ENCODE measurements around the gene PIK3R5. TPM values are rescaled to one million over a fixed set of nuclear protein-coding genes. Genes with fewer than 3 reads are reported as not detected.

PIK3R5 gene
- total RNA-seq, 1 donor from 2014 or later = 34.2 TPM

DNA sequence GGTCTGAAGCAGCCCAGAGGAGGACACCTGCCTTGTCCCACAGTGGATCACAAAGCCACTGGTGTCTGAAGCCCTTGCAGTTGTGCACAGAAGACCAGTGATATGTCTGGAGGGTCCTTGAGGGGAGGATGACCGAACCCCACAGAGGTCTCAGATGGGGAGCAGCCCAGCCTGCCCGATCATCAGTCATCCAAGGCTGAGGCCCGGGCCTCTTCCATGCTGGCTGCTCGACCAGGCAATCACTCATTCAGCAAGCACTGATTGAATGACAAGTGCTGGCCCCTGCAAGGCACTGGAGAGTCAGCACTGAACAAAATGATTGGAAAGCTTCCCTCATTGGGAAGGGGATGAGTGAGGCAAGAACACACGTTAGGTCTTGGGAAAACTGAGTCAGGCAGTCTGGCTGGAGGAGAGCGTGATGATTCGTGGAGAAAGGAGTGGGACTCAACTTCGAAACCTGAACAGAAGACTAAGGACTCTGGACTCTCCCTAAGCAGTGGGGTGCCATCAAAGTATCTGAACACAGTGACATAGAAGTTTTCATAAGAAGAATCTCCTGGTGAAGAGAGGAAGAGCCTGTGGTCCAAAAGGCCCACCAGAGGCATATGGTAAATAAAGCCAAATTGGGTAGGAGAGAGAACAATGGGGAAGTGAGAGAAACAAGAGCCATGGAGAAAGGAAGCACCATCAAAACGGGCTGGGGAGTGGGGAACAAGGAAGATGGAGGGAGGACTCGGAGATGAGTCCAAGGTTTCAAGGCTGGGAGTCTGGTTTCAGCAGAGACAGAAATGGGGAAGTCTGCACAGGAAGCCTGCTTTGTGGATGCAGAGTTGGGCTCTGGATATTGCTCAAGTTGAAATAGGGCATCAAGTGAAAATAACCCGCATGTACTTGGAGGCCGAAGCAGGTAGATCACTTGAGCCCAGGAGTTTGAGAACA, 10.2 kb downstream of the PIK3R5 start:
- no peak for TF ChIP-seq CTCF (IDR thresholded peaks at IDR 0.05)
- peaks cover 45% of the 10 kb centered on the region for H3K36me3 Mint-ChIP-seq (ENCODE audit: low read depth)
- peak overlapping the region; percentile 86 for H3K27ac Mint-ChIP-seq
- no peaks in the 10 kb centered on the region for H3K27me3 Mint-ChIP-seq
- ChIA-PET CTCF (interaction anchor here (0.6 to 1.5 kb wide), 3 partner anchors 10 to 824 kb away, joined by 3 to 9 read pairs (median 4); partner anchors contain the start of gene PIK3R5), POLR2A (interaction anchor here (0.5 to 5.3 kb wide), 10 partner anchors 9 to 1179 kb away, joined by 3 to 83 read pairs (median 8); partner anchors contain the start of gene PIK3R5)
- DNase-seq (no peak), ATAC-seq (ENCODE audit: low read depth) (no peak)
- intact Hi-C loops (cut with micrococcal nuclease) = no loop called here
- peaks cover 98% of the 10 kb centered on the region for H3K4me1 Mint-ChIP-seq
- H3K9me3 Mint-ChIP-seq = no peaks in the 10 kb centered on the region
- H3K4me3 Mint-ChIP-seq = peak overlapping the region; percentile 29

GRCh38 chr17:8954339-8954738, 11.2 kb downstream of the PIK3R5 start:
- TF ChIP-seq CTCF (IDR thresholded peaks at IDR 0.05) = no peak
- H3K27ac Mint-ChIP-seq = peak overlapping the region; percentile 86
- DNase-seq (peak; percentile 48), ATAC-seq (ENCODE audit: low read depth) (peak; percentile 99)
- intact Hi-C loops (cut with micrococcal nuclease) = loop anchor here (1.0 to 5.0 kb wide), 3 partner anchors 11 to 37 kb away; partner anchors contain the start of gene PIK3R5
- peak overlapping the region; percentile 70 for H3K4me3 Mint-ChIP-seq
- ChIA-PET CTCF (interaction anchor here (0.8 to 1.5 kb wide), 3 partner anchors 11 to 44 kb away, joined by 3 to 9 read pairs (median 4); partner anchors contain the start of gene PIK3R5), POLR2A (interaction anchor here (0.5 to 5.3 kb wide), 12 partner anchors 10 to 1178 kb away, joined by 3 to 83 read pairs (median 3); partner anchors contain the start of gene PIK3R5)
- H3K9me3 Mint-ChIP-seq = no peaks in the 10 kb centered on the region
- H3K36me3 Mint-ChIP-seq (ENCODE audit: low read depth) = peaks cover 37% of the 10 kb centered on the region
- H3K27me3 Mint-ChIP-seq = no peaks in the 10 kb centered on the region
- peaks cover 92% of the 10 kb centered on the region for H3K4me1 Mint-ChIP-seq

- ATAC-seq (ENCODE audit: low read depth) = no peak
- POLR2A ChIA-PET = interaction anchor here (1.4 to 5.3 kb wide), 6 partner anchors 11 to 53 kb away, joined by 4 to 83 read pairs (median 8); partner anchors contain the start of gene PIK3R5
- no peak for TF ChIP-seq CTCF (IDR thresholded peaks at IDR 0.05)
- Mint-ChIP-seq H3K36me3 (ENCODE audit: low read depth) (peaks cover 27% of the 10 kb centered on the region), H3K27ac (peak overlapping the region; percentile 64), H3K4me3 (peak overlapping the region; percentile 39), H3K9me3 (no peaks in the 10 kb centered on the region), H3K27me3 (no peaks in the 10 kb centered on the region), H3K4me1 (peaks cover 92% of the 10 kb centered on the region)
- intact Hi-C loops (cut with micrococcal nuclease) = loop anchor here (5.0 kb wide), 1 partner anchor 36 kb away; no protein-coding TSS in a partner anchor
- no peak for DNase-seq
- CTCF ChIA-PET = interaction anchor here (0.9 to 1.1 kb wide), 2 partner anchors 9 to 42 kb away, joined by 3 read pairs; no protein-coding TSS in a partner anchor
Measured at GRCh38 chr17:8953156-8953885, 12.2 kb downstream of the PIK3R5 start.

DNA sequence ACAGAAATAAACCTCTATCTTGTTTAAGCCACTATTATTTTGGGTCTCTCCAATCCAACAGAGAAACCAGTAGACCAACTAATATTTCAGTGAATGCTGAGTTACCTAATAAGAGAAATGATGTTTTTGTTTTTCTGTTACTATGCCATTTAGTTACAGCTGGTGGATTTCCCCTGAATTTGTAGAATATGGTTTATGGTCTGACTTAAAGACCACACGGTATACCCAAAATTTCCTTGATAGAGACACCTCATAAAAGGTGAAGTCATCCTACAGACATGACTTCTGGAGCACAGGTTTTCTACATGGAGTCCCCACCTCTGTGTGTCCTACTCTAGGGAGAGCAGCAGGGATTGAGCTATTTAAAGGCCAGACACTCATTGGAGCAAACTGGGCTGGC, 13.3 kb downstream of the PIK3R5 start:
- Mint-ChIP-seq H3K4me3 (no peak overlapping the region), H3K36me3 (ENCODE audit: low read depth) (peaks cover 26% of the 10 kb centered on the region), H3K27ac (no peak overlapping the region), H3K27me3 (no peaks in the 10 kb centered on the region), H3K4me1 (peaks cover 86% of the 10 kb centered on the region), H3K9me3 (no peaks in the 10 kb centered on the region)
- CTCF ChIA-PET = no interaction called here
- intact Hi-C loops (cut with micrococcal nuclease) = loop anchor here (5.0 kb wide), 1 partner anchor 35 kb away; no protein-coding TSS in a partner anchor
- POLR2A ChIA-PET = interaction anchor here (1.4 to 5.3 kb wide), 3 partner anchors 12 to 37 kb away, joined by 4 to 83 read pairs (median 6); partner anchors contain the start of gene PIK3R5
- ATAC-seq (ENCODE audit: low read depth) (no peak), DNase-seq (no peak)
- no peak for TF ChIP-seq CTCF (IDR thresholded peaks at IDR 0.05)
